Activated CD8-positive, alpha-beta memory T cell treated with anti-CD3 and anti-CD28 coated beads, Interleukin-2, amount 50 U/mL, for 48 hours (primary cell): ENCODE measurements around the gene DEPP1.
A peak's percentile ranks its signal among the peaks of the same experiment; 100 is the strongest.
"Not testable (repeated sequence)": the region's sequence is repeated elsewhere in the genome, so short reads cannot be mapped to it uniquely, and the experiment has no call there.

ENCODE experiments used
- DNase-seq: peaks from one replicate; pipeline ENCODE4 v3.0.0-alpha.2; 2020

DEPP1 gene

GRCh38 chr10:44978570-44979280 is at the start of gene DEPP1:
TSS of gene DEPP1 (minus strand) at chr10:44978809. CDS start at chr10:44978030, 779 bp downstream.
- DNase-seq = no peak

GRCh38 chr10:45023426-45023825 is 44.8 kb upstream of the DEPP1 start:
- no peak for DNase-seq

- DNase-seq = no peak
These were observed 37.0 kb upstream of the DEPP1 start for GRCh38 chr10:45015590-45015989.

GRCh38 chr10:45014557-45014956 is 35.9 kb upstream of the DEPP1 start:
- not testable (repeated sequence) for DNase-seq

- no peak for DNase-seq
These were observed 30.0 kb upstream of the DEPP1 start for GRCh38 chr10:45008524-45009161.

- no peak for DNase-seq
These were observed 27.8 kb upstream of the DEPP1 start for GRCh38 chr10:45006276-45007030.

GRCh38 chr10:45005284-45005683 is 26.7 kb upstream of the DEPP1 start:
- DNase-seq = no peak

GRCh38 chr10:45004661-45005060 is 26.1 kb upstream of the DEPP1 start:
- DNase-seq = no peak

GRCh38 chr10:45003432-45004000 is 24.9 kb upstream of the DEPP1 start:
- DNase-seq = no peak

GRCh38 chr10:45001381-45002148 is 23.0 kb upstream of the DEPP1 start:
- peak; percentile 79 for DNase-seq

GRCh38 chr10:45000752-45001380 is 22.3 kb upstream of the DEPP1 start, which contains the start of gene ZNF22:
TSS of gene ZNF22 (plus strand) at chr10:45000923. CDS start at chr10:45003369, 2,446 bp downstream.
- peak; percentile 88 for DNase-seq

- DNase-seq = no peak
These were observed 21.6 kb upstream of the DEPP1 start for GRCh38 chr10:45000138-45000751.

- no peak for DNase-seq
These were observed 19.6 kb upstream of the DEPP1 start for GRCh38 chr10:44998146-44998631.

- DNase-seq = no peak
These were observed 18.6 kb upstream of the DEPP1 start for GRCh38 chr10:44997105-44997748.

GRCh38 chr10:44995914-44996669 is 17.5 kb upstream of the DEPP1 start:
- DNase-seq = no peak

- DNase-seq = no peak
These were observed 16.9 kb upstream of the DEPP1 start for GRCh38 chr10:44995581-44995913.

- DNase-seq = no peak
These were observed 16.3 kb upstream of the DEPP1 start for GRCh38 chr10:44994752-44995530.

GRCh38 chr10:44993922-44994751 is 15.5 kb upstream of the DEPP1 start:
- no peak for DNase-seq
